CD4-positive, alpha-beta T cell treated with Interleukin-4 for 1 hour (primary cell): ENCODE data around the gene AP2A2.

Source experiments
- DNase-seq, 2 donors: peaks; one replicate each; pipeline ENCODE4 v3.0.0-alpha.2; 2020 to 2022

Gene AP2A2

GRCh38 chr11:899724-900123 is 25.9 kb upstream of the AP2A2 start:
- no peak for DNase-seq

GRCh38 chr11:900545-900944 is 25.1 kb upstream of the AP2A2 start:
- no peak for DNase-seq

GRCh38 chr11:901452-902061 is 24.1 kb upstream of the AP2A2 start:
- DNase-seq: no peak

GRCh38 chr11:904380-904779 is 21.3 kb upstream of the AP2A2 start:
- DNase-seq: no peak

- DNase-seq: no peak
Measured at GRCh38 chr11:905952-906351, 19.7 kb upstream of the AP2A2 start.

GRCh38 chr11:907668-908067 is 18.0 kb upstream of the AP2A2 start:
- DNase-seq: no peak

GRCh38 chr11:908273-908672 is 17.4 kb upstream of the AP2A2 start:
- DNase-seq: no peak

GRCh38 chr11:909406-909805 is 16.3 kb upstream of the AP2A2 start:
- no peak for DNase-seq

- DNase-seq: peak in 1 of 2 donors; percentile 23
Measured at GRCh38 chr11:910044-910588, 15.6 kb upstream of the AP2A2 start.

- DNase-seq: peak; percentile 85 to 87
Measured at GRCh38 chr11:910589-911030, 15.1 kb upstream of the AP2A2 start, which contains the start of gene CHID1. Gene CHID1 (minus strand): TSS chr11:910810. CDS start chr11:904816, 5,994 bp downstream.

- DNase-seq: no peak
Measured at GRCh38 chr11:911031-911889, 14.4 kb upstream of the AP2A2 start.

- no peak for DNase-seq
Measured at GRCh38 chr11:911890-912219, 13.8 kb upstream of the AP2A2 start.

GRCh38 chr11:912266-912665 is 13.4 kb upstream of the AP2A2 start:
- DNase-seq: no peak

- no peak for DNase-seq
Measured at GRCh38 chr11:913043-913442, 12.6 kb upstream of the AP2A2 start.

- no peak for DNase-seq
Measured at GRCh38 chr11:914204-914603, 11.5 kb upstream of the AP2A2 start.

- no peak for DNase-seq
Measured at GRCh38 chr11:914747-915501, 10.7 kb upstream of the AP2A2 start.

GRCh38 chr11:917426-917825 is 8.2 kb upstream of the AP2A2 start:
- DNase-seq: no peak

GRCh38 chr11:921921-922678 is 3.6 kb upstream of the AP2A2 start:
- DNase-seq: no peak

GRCh38 chr11:923691-924405 is 1.8 kb upstream of the AP2A2 start:
- DNase-seq: no peak

- DNase-seq: no peak
Measured at GRCh38 chr11:924406-925157, 1.1 kb upstream of the AP2A2 start.

- DNase-seq: no peak
Measured at GRCh38 chr11:925158-925495, 543 bp upstream of the AP2A2 start.
